ENCODE measurements around the gene PTGER2. TPM values are rescaled to one million over a fixed set of nuclear protein-coding genes. Genes with fewer than 3 reads are reported as not detected.

Gene PTGER2
- total and polyA plus RNA-seq, 2 of the 13 experiments (the other 11 are each of a cell fraction or from before 2014, with no cell fraction given): not detected

GRCh38 chr14:52348776-52349175, 34.7 kb downstream of the PTGER2 start (continued):
- TF ChIP-seq EHMT2 (IDR thresholded peaks at IDR 0.05; ENCODE audit: borderline replicate concordance, low read depth, low read length) (no peak), ZNF292 (CRISPR knock-in tag; IDR thresholded peaks at IDR 0.05; ENCODE audit: borderline replicate concordance, low read depth) (no peak), ZNF30 (CRISPR knock-in tag; IDR thresholded peaks at IDR 0.05) (no peak), PHF21A (CRISPR knock-in tag; IDR thresholded peaks at IDR 0.05) (no peak), RFX3 (CRISPR knock-in tag; IDR thresholded peaks at IDR 0.05) (no peak), ATF5 (CRISPR knock-in tag; IDR thresholded peaks at IDR 0.05; ENCODE audit: low read depth) (no peak), ZNF609 (CRISPR knock-in tag; IDR thresholded peaks at IDR 0.05; ENCODE audit: borderline replicate concordance) (no peak), ZNF275 (CRISPR knock-in tag; IDR thresholded peaks at IDR 0.05; ENCODE audit: borderline replicate concordance) (no peak), ZNF44 (CRISPR knock-in tag; IDR thresholded peaks at IDR 0.05) (no peak)
